B cell (primary cell): Measurements from ENCODE around the gene FLNA. TPM values are rescaled to one million over a fixed set of nuclear protein-coding genes. Genes with fewer than 3 reads are reported as not detected.

Source experiments
- ATAC-seq: fragments of 200-7000 bp; cut with Tn5 transposase; one replicate; pipeline ENCODE4 v1.10.0; 2021; ENCODE audit warnings: low read depth, mild to moderate bottlenecking, moderate number of reproducible peaks, moderate library complexity
- CTCF ChIA-PET: fragments of 350-600 bp; sonication (Branson Sonifier 250); formaldehyde crosslinking; loops from one replicate; lab custom pipeline; 2021; ENCODE audit warnings: antibody characterized with exemption, inconsistent platforms; lab: Charles Lee
- POLR2A ChIA-PET: fragments of 350-600 bp; sonication (Branson Sonifier 250); formaldehyde crosslinking; loops from one replicate; lab custom pipeline; 2021; ENCODE audit warnings: antibody characterized with exemption; lab: Charles Lee
- DNase-seq: peaks from one replicate; pipeline ENCODE4 v3.0.0; 2013
- H2AFZ ChIP-seq: 2 replicates; pipeline ENCODE4 v1.6.1; 2012; ENCODE audit warnings: mild to moderate bottlenecking, low read depth, low read length; ENCODE audit not compliant: insufficient read depth, poor library complexity, severe bottlenecking
- H3K27ac ChIP-seq, 2 donors: 1 replicate in 1 of 2; 2 replicates in 1 of 2; pipeline ENCODE4 v1.5.1; 2012 to 2013; ENCODE audit warnings: low read length in 2 of 2, mild to moderate bottlenecking in 2 of 2, moderate library complexity in 1 of 2
- H3K27me3 ChIP-seq, 4 experiments: fragments of 200-600 bp in 1 of 4; sonication (generic) in 1 of 4; replicated peaks in 1 of 4; 1 replicate in 2 of 4; 2 replicates in 2 of 4; pipeline versions ENCODE4 v1.6.1 to v1.7.0; 2013 to 2016; ENCODE audit warnings: low read length in 3 of 4, mild to moderate bottlenecking in 2 of 4, mixed read lengths in 1 of 4, moderate library complexity in 1 of 4; ENCODE audit not compliant: insufficient read depth in 4 of 4, control insufficient read depth in 3 of 4; ENCODE audit errors: control extremely low read depth in 1 of 4
- H3K36me3 ChIP-seq, 2 experiments: replicated peaks in 1 of 2; 1 replicate in 1 of 2; 2 replicates in 1 of 2; pipeline versions ENCODE4 v1.6.1 to v1.7.1; 2013; ENCODE audit warnings: low read length in 1 of 2; ENCODE audit not compliant: insufficient read depth in 2 of 2, control insufficient read depth in 1 of 2; ENCODE audit errors: control extremely low read depth in 1 of 2, extremely low read depth in 1 of 2
- H3K4me1 ChIP-seq, 2 donors: fragments of 200-600 bp in 1 of 2; sonication (generic) in 1 of 2; 1 replicate in 1 of 2; 2 replicates in 1 of 2; pipeline versions ENCODE4 v1.5.1 to v1.6.1; 2013 to 2017; ENCODE audit warnings: low read length in 2 of 2; ENCODE audit not compliant: control insufficient read depth in 2 of 2, insufficient read depth in 2 of 2
- H3K4me2 ChIP-seq: replicated peaks from 2 replicates; pipeline ENCODE3; 2012; ENCODE audit warnings: mild to moderate bottlenecking, low read depth, low read length; ENCODE audit not compliant: poor library complexity, severe bottlenecking
- H3K4me3 ChIP-seq, 5 experiments: fragments of 200-600 bp in 1 of 5; sonication (generic) in 1 of 5; 1 replicate in 3 of 5; 2 replicates in 2 of 5; pipeline versions ENCODE4 v1.5.1 to v1.7.0; 2011 to 2016; ENCODE audit warnings: low read length in 4 of 5, mild to moderate bottlenecking in 4 of 5, low read depth in 2 of 5, control low read depth in 1 of 5, moderate library complexity in 1 of 5; ENCODE audit not compliant: insufficient read depth in 1 of 5; ENCODE audit errors: control extremely low read depth in 1 of 5, extremely low read depth in 1 of 5
- H3K79me2 ChIP-seq: fragments of 200-600 bp; sonication (generic); one replicate; pipeline ENCODE4 v1.6.0; 2016; ENCODE audit warnings: low read length; ENCODE audit not compliant: control insufficient read depth, insufficient read depth
- H3K9ac ChIP-seq: fragments of 200-600 bp; sonication (generic); 2 replicates; pipeline ENCODE4 v1.6.1; 2017; ENCODE audit warnings: mild to moderate bottlenecking, low read length, moderate library complexity
- H3K9me3 ChIP-seq, 3 donors: one replicate each; pipeline versions ENCODE4 v1.6.1 to v1.7.1; 2013; ENCODE audit warnings: low read length in 2 of 3; ENCODE audit not compliant: control insufficient read depth in 2 of 3, insufficient read depth in 1 of 3; ENCODE audit errors: control extremely low read depth in 1 of 3
- H4K20me1 ChIP-seq: 2 replicates; pipeline ENCODE4 v1.6.0; 2012; ENCODE audit warnings: mild to moderate bottlenecking, low read length; ENCODE audit not compliant: insufficient read depth, control insufficient read depth, poor library complexity, severe bottlenecking
- H3K27ac Mint-ChIP-seq: one replicate; pipeline ENCODE4 v1.8.0; 2021; ENCODE audit warnings: mixed read lengths
- H3K27me3 Mint-ChIP-seq: one replicate; pipeline ENCODE4 v1.8.0; 2021; ENCODE audit warnings: mixed read lengths
- H3K4me1 Mint-ChIP-seq: one replicate; pipeline ENCODE4 v1.8.0; 2021; ENCODE audit warnings: mixed read lengths
- H3K4me3 Mint-ChIP-seq: one replicate; pipeline ENCODE4 v1.8.0; 2021; ENCODE audit warnings: mixed read lengths
- H3K9me3 Mint-ChIP-seq: one replicate; pipeline ENCODE4 v1.8.0; 2022; ENCODE audit warnings: mixed read lengths; ENCODE audit not compliant: insufficient read depth
- CTCF ChIP-seq: fragments of 200-600 bp; IDR thresholded peaks from one replicate; pipeline ENCODE4 v1.8.0; 2022; ENCODE audit warnings: antibody characterized with exemption, mild to moderate bottlenecking
- EZH2 ChIP-seq: IDR thresholded peaks from 2 replicates; pipeline ENCODE4 v1.6.1; 2012; ENCODE audit warnings: borderline replicate concordance, low read depth, mild to moderate bottlenecking, moderate library complexity, low read length; ENCODE audit not compliant: insufficient read depth, poor library complexity, severe bottlenecking
- WGBS: methylation state at CpG from one replicate; pipeline ENCODE4 v1.1.5; 2013; ENCODE audit warnings: missing lambda C conversion rate; ENCODE audit not compliant: insufficient coverage; 5-methylcytosine and 5-hydroxymethylcytosine counted together
- intact Hi-C: fragments of 100-400 bp; cut with micrococcal nuclease; formaldehyde crosslinking; loops from one replicate; pipeline ENCODE4 v1.10.0; 2022
- polyA plus RNA-seq: library from polyadenylated mRNA; depleted of rRNA; stranded (reverse); fragments of >200 nt; gene quantifications from 2 replicates; pipeline ENCODE4 v1.2.3, GENCODE V29; 2012
- total RNA-seq, 2 donors: library from RNA; stranded (reverse); fragments of 120-200 nt in 1 of 2; gene quantifications; 1 replicate in 1 of 2; 2 replicates in 1 of 2; pipeline versions ENCODE4 v1.2.3 to v1.2.4, GENCODE V29; 2013 to 2022

Gene FLNA
- total and polyA plus RNA-seq, 2 donors (not counting 1 experiment from before 2014, with no cell fraction given), result 342 to 510 TPM

GRCh38 chrX:154322890-154323289, 51.5 kb downstream of the FLNA start:
- Histone ChIP-seq H4K20me1 (no peaks in the 10 kb centered on the region), H3K4me1 (peaks cover 23 to 37% of the 10 kb centered on the region in 2 donors), H3K4me3 (no peak overlapping the region), H3K36me3 (no peaks in the 10 kb centered on the region), H3K27me3 (no peaks in the 10 kb centered on the region), H3K79me2 (no peaks in the 10 kb centered on the region), H3K27ac (no peak overlapping the region), H3K9me3 (no peaks in the 10 kb centered on the region), H2AFZ (no peak overlapping the region), H3K9ac (no peak overlapping the region), H3K4me2 (no peak overlapping the region)
- H3K9me3 Mint-ChIP-seq, result no peaks in the 10 kb centered on the region
- no peaks in the 10 kb centered on the region for H3K27me3 Mint-ChIP-seq
- TF ChIP-seq CTCF (no peak), EZH2 (no peak)
- DNase-seq, result peak; percentile 25
- no peak overlapping the region for H3K4me3 Mint-ChIP-seq
- ATAC-seq, result peak; percentile 28
- POLR2A ChIA-PET, result no interaction called here
- 90% methylated on average over 8 of the region's 10 CpGs for WGBS
- no peak overlapping the region for H3K27ac Mint-ChIP-seq
- intact Hi-C loops, result no loop called here
- CTCF ChIA-PET, result interaction anchor here (1.5 kb wide), 1 partner anchor 14 kb away, joined by 4 read pairs; no protein-coding TSS in a partner anchor
- H3K4me1 Mint-ChIP-seq, result peaks cover 53% of the 10 kb centered on the region

GRCh38 chrX:154321594-154321993, 52.8 kb downstream of the FLNA start:
- Histone ChIP-seq H3K9me3 (no peaks in the 10 kb centered on the region), H4K20me1 (no peaks in the 10 kb centered on the region), H3K27me3 (no peaks in the 10 kb centered on the region), H3K9ac (no peak overlapping the region), H3K79me2 (no peaks in the 10 kb centered on the region), H3K4me2 (peak overlapping the region; percentile 3), H3K27ac (no peak overlapping the region), H3K4me1 (peaks cover 17 to 33% of the 10 kb centered on the region in 2 donors), H3K4me3 (no peak overlapping the region), H3K36me3 (no peaks in the 10 kb centered on the region), H2AFZ (no peak overlapping the region)
- no peak for TF ChIP-seq EZH2
- Mint-ChIP-seq H3K27ac (peak overlapping the region; percentile 34), H3K4me3 (peak overlapping the region; percentile 37), H3K9me3 (no peaks in the 10 kb centered on the region), H3K27me3 (no peaks in the 10 kb centered on the region), H3K4me1 (peaks cover 48% of the 10 kb centered on the region)
- ChIA-PET POLR2A (no interaction called here), CTCF (no interaction called here)
- DNase-seq, result peak; percentile 18
- intact Hi-C loops, result no loop called here
- 71% methylated on average over 8 of the region's 10 CpGs for WGBS
- no peak for ATAC-seq
